RCC 7860 (cell line): ENCODE results near the gene CYP8B1.

Experiments
- DNase-seq: peaks from one replicate; pipeline ENCODE4 v3.0.0-alpha.2; 2015; ENCODE audit warnings: low spot score
- FAIRE-seq: peaks from 2 replicates; lab custom pipeline; 2012; peaks lifted over from hg19 to GRCh38; lab: Jason Lieb, UNC

Gene CYP8B1

GRCh38 chr3:42853739-42854302 lies 21.9 kb downstream of the CYP8B1 start:
- no peak for FAIRE-seq
- DNase-seq, result no peak

DNA sequence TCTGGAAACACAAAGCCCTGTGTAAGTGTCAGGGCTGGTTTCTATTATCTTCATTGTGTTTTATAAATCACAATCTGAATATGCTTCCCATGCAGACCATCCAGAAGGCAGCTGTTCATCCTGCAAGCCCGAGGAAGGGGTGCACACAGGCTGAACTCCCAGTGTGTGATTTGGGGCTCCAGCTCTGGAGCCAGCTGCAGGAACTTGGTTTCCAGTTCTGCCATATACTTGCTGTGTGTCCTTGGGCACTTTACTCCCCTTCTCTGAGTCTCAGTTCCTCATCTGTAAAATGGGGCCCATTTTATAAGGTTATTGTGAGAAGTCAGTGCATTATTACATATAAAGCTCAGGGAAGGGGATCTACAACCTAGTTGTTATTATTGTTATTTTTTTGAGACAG lies 22.6 kb downstream of the CYP8B1 start:
- FAIRE-seq, result no peak

DNA sequence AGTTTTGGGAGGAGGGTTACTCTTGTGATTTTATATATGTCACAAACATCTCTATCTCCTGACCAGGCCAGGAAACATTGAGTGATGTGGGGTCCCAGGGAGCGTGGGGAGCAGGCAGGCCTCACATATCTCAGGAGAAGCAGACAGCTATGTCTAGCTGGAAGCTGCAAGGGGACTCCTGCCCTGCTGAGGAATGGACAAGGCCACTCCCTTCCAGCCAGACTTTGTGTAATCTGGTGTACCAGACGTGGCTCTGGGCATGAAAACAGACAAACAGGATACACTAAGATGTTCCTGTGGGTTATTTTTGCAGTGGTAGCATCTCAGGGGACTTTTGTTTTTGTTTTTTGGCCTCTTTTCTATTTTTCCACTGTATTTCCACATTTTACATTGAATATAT lies 23.2 kb downstream of the CYP8B1 start:
- DNase-seq (no peak), FAIRE-seq (no peak)

More for the DNA sequence above, 22.6 kb downstream of the CYP8B1 start:
- no peak for DNase-seq

DNA sequence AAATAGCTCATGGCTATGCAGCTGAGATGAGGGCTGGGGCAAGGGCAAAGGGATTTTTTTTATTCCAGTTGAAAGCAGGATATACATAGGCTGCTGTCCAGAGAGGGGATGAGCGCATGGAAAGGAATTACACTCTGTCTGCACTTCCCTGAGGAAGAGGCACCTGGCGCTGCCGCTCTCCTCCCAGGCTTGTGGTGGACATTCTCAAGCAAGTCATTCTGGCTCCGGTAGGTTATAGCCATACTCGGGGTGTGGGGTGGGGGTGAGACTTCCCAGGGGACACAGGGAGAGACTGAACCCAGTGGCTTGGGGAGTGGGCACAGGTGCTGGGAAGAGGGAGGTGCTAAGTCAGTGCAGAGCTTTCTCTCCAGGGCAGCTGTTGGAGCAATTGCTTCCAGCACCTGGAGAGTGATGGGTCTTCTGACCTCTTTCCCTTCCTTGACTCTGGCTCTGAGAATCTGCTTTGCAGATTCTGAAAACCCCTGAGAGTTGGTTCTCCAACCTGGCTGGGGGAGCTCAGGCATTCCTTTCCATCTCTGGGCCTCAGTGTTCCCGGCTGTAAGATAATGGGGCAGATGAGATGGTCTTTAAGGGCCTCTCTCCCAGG lies 24.3 kb downstream of the CYP8B1 start:
- FAIRE-seq (no peak), DNase-seq (no peak)

DNA sequence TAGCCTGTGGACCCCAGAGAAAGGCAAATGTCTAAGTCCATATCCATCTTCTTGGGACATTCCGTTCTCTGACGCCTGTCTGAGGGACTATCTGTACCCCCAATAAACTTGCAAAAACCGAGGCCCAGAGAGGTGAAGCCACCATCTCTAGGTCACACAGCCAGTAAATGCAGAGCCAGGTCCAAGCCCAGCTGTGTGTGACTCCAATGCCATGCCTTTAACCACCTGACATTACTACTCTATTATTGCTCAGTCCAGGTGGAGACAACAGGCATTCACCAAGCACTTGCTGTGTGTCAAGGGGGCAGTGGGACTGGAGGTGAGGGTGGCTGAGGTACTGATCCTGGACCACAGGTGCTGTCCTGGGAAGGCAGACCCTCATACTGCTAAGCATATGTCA lies 25.4 kb downstream of the CYP8B1 start:
- FAIRE-seq (no peak), DNase-seq (no peak)

DNA sequence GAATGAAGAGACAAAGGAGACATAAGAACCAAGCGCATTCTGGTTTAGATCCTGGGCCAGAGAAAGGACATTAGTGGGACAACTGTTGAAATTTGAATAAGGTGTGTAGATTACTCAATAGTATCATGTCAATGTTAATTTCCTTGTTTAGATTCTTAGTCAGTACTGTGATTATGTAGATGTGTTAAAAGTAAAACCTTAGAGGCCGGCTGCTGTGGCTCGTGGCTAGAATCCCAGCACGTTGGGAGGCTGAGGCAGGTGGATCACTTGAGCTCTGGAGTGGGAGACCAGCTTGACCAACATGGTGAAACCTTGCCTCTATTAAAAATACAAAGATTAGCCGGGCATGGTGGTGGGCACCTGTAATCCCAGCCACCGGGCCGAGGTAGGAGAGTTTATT lies 26.7 kb downstream of the CYP8B1 start:
- FAIRE-seq (no peak), DNase-seq (no peak)

DNA sequence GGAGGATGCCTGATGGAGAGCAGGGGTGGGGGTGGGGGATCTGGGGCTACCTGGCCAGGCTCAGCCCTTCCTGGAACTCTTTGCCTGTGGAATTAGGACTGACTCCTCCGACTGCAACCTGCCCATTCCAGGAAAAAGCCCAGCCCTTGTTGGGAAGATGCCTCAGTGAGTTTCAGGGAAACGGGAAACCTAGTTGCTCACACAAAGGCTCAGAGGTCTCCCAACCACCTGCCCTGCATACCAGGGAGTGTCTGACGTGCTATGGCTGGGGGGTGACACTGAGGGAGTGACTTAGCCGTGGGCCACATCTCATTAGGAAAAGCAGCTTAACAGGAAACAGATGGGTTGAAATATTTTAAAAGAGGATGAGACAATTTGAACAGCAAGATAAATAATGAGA lies 27.9 kb downstream of the CYP8B1 start:
- DNase-seq (no peak), FAIRE-seq (no peak)

DNA sequence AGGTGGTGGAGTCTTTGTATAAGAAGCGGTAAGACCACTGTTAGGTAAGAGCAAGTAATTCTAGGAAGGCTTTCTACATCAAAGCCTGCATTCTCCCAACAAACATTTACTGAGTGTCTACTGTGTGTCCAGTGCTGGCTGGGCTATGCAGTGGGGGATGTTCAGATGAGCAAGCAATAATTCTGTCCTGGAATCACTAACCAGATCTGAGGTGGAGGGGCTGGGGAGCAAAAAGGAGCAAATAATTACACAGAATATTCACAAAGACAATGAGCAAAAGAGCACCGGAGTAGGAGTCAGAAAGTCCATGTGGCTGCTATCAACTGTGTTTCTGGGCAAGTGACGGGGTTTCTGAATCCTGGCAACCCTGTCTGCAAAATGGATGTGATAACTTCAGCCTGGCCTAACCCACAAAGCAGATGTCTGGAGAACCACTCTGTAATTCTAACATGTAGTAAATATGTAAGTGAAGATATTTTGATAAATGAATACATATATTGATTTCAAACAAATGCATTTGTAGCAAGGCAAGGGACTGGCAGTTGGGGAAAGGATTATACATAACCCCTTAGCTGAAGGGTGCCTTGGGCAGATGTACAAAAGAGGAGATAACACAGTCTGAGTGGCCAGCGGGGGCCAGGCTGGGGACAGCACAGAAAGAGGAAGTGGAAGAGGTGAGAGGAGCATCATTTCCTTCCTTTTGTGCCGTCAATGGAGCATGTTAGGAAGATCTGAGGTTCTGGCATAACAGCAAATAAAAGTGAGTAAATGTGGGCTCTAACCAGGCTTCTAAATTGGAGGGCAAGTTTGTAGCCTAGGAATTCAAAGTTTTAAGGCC lies 28.8 kb downstream of the CYP8B1 start:
- FAIRE-seq (no peak), DNase-seq (no peak)

DNA sequence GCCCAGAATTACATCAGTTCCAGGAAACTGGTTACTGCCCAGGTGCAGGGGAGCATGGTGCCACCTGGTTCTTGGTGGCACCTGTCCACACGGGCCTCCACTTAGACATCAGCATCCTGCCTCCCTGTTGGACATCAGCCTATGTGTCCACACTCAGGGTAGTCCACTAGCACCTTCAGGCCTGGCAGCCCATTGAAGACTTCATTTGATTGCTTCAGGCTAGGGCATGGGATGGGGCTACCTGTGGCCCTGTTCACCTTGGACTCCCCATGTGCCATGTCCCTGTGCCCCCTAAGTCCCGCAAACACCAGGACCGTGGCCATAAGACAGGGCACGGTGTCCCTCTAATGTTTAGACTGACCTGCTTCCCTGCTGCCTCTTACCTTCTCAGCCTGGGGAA lies 30.9 kb downstream of the CYP8B1 start:
- DNase-seq (no peak), FAIRE-seq (no peak)

- DNase-seq (no peak), FAIRE-seq (no peak)
These were observed 31.3 kb downstream of the CYP8B1 start for GRCh38 chr3:42844412-42844713.

DNA sequence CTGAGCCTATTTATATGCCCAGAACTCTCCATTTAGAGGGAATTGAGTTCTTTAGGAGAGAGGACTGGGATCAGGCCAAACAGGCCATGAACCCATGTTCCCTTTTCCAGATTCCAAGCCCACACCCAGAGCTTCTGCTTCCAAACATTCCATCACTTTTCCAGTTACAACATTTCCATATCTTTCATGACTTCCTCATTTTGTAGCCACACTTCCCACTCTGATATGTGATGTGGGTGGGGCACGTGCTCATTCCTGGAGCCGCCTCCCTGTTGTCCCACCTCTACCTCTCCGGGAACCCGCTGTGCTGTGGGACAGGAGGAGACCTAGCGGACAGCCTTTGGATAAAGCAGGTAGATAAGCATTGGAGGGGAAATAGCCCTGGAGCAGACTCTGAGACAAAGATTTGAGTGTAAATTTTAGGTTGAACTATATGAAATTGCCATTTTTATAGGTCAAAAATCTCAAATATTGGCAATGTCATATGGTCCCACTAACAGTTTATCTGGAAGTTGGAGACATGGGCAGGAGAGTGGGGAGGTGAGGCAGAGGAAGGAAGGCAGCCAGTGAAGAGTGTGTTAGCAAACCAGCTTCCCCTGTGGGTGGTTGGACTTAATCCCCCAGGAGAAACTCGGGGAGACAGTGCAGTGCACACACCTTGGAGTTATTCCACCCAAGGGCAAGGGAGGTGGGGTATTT lies 31.8 kb downstream of the CYP8B1 start:
- FAIRE-seq (no peak), DNase-seq (no peak)

- no peak for FAIRE-seq
These were observed 34.3 kb downstream of the CYP8B1 start for GRCh38 chr3:42841332-42841731.

DNA sequence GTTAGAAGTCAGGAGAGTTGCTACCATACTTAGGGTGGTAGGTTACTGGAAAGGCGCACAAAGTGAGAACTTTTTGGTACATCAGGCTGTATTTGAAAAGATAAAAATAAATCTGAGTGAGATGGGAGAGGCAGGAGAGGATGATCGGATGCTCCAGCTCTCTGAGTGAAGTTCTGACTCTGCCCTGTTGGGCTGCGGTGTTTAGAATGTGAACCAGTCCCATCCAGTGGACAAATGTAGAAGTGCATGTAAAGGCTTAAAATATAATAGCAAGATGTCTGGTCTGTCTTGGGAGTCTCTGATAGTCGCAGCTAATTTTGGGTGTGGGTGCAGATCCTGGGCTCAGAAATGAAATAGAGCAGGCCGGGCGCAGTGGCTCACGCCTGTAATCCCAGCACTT lies 36.1 kb downstream of the CYP8B1 start:
- FAIRE-seq, result no peak
- peak; percentile 44 for DNase-seq

More at GRCh38 chr3:42841332-42841731, 34.3 kb downstream of the CYP8B1 start:
- no peak for DNase-seq

DNA sequence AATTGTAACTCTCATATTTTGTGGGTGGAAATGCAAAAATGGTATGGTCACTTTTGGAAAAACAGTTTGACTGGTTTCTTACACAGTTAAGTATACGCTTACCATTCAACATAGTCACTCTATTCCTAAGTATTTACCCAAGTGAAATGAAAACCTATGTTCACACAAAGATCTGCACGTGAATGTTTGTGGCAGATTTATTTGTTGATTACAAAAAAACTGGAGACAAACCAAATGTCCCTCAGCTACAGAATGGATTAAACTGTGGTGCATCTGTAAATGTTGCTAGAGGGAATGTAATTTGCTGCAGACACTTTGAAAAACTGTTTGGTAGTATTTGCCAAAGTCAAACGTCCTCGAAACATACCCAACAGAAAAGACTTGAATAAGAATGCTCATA lies 37.1 kb downstream of the CYP8B1 start:
- FAIRE-seq, result no peak

GRCh38 chr3:42836150-42837123 lies 39.2 kb downstream of the CYP8B1 start:
- FAIRE-seq (no peak), DNase-seq (no peak)

More for the DNA sequence above, 37.1 kb downstream of the CYP8B1 start:
- DNase-seq, result no peak

GRCh38 chr3:42831321-42831713 lies 44.4 kb downstream of the CYP8B1 start:
- peak; percentile 31 for DNase-seq
- FAIRE-seq, result no peak

GRCh38 chr3:42830437-42831320 lies 45.0 kb downstream of the CYP8B1 start:
- no peak for FAIRE-seq
- no peak for DNase-seq

GRCh38 chr3:42829628-42830436 lies 45.8 kb downstream of the CYP8B1 start:
- no peak for FAIRE-seq
- DNase-seq, result no peak
